ENCODE measurements around the gene GOLGB1.

DNA sequence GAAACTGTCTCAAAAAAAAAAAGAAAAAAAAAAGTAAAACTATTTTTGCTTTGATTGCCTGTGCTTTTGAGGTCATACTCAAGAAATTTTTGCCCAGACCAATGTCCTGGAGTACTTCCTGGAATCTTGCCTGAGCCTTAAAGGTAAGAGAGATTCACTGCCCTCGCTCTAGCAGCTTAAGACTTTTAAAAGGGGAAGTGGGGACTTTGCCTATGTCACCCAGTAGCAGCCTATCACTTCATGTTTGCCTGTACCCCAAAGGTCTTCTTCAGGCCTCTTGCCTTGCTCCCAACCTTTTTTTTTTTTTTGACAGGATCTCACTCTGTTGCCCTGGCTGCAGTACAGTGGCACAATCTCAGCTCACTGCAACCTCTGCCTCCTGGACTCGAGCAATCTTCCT, 18.9 kb upstream of the GOLGB1 start:
- TF ChIP-seq POLR2A (IDR thresholded peaks at IDR 0.05; ENCODE audit: low read depth, low read length) (no peak), POLR2AphosphoS5 (IDR thresholded peaks at IDR 0.05; ENCODE audit: low read depth, low read length) (no peak), TAF1 (IDR thresholded peaks at IDR 0.05; ENCODE audit: borderline replicate concordance, low read depth, low read length) (no peak)

Measured in GM12892 (cell line).